ENCODE results near the gene SLC25A20. TPM values are rescaled to one million over a fixed set of nuclear protein-coding genes. Genes with fewer than 3 reads are reported as not detected.

Gene SLC25A20
- total and polyA plus RNA-seq, 2 of the 4 experiments (the other 2 are of a cell fraction) = 23.8 to 27.1 TPM

DNA sequence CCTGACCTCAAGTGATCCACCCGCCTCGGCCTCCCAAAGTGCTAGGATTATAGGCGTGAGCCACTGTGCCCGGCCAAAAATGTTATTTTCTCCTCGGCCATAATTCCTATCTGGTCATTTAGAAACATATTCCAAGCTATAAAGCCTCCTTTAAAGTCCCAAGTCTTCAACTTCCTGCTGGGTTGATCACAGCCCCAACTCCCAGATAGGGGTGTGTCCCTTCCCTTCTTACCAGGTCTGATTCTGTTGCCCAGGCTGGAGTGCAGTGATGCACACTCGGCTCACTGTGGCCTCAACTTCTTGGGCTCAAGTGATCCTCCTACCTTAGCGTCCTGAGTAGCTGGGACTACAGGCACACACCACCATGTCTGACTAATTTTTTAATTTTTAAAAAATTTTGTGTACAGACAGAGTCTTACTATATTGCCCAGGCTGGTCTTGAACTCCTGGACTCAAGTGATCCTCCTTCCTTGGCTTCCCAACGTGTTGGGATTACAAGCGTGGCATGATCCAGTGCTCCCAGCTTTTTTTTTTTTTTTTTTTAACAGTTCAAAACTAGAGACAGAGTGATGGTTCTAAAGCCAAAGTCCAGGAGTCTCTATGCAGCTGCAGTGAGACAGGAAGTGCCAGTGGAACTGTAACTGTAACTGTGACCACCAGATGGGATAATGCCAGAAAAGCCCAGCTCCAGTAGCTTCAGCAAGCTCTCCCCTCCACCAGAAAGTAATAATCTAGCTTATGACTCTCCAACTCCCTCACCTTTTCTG, 42.8 kb downstream of the SLC25A20 start:
- Histone ChIP-seq H3K27ac (ENCODE audit: insufficient read depth, low read length) (no peak overlapping the region), H2AK5ac (ENCODE audit: low read depth, low read length) (no peak overlapping the region), H3K36me3 (ENCODE audit: control insufficient read depth, insufficient read depth, low read length) (peaks cover 11% of the 10 kb centered on the region), H2BK20ac (ENCODE audit: low read depth, low read length) (no peak overlapping the region), H4K8ac (ENCODE audit: low read depth in 2 of 2, low read length in 2 of 2) (no peak overlapping the region), H3K14ac (replicated peaks; ENCODE audit: low read depth, low read length) (no peak overlapping the region), H2AFZ (replicated peaks; ENCODE audit: low read length, poor library complexity) (no peak overlapping the region), H2BK15ac (ENCODE audit: low read depth, low read length) (no peak overlapping the region), H2AK9ac (replicated peaks; ENCODE audit: low read depth, low read length, poor library complexity) (no peak overlapping the region), H4K91ac (ENCODE audit: insufficient read depth, low read depth, low read length) (no peak overlapping the region), H3K9ac (ENCODE audit: low read depth, low read length) (no peak overlapping the region), H3K4me3 (ENCODE audit: insufficient read depth, low read depth, low read length) (no peak overlapping the region), H3K79me1 (ENCODE audit: low read depth in 1 of 2, low read length in 2 of 2) (no peaks in the 10 kb centered on the region), H3K9me1 (ENCODE audit: insufficient read depth, low read length) (peaks cover 3% of the 10 kb centered on the region; the same call in 1 of the 2 replicates), H3K23ac (ENCODE audit: low read depth, low read length) (no peak overlapping the region), H2BK120ac (ENCODE audit: low read depth, low read length) (no peak overlapping the region), H3K4me2 (ENCODE audit: low read depth, low read length) (no peak overlapping the region), H4K5ac (ENCODE audit: low read depth, low read length) (no peak overlapping the region), H2BK5ac (ENCODE audit: low read depth, low read length, poor library complexity, severe bottlenecking) (no peak overlapping the region), H3K4ac (ENCODE audit: low read depth, low read length) (no peak overlapping the region), H3K4me1 (ENCODE audit: control insufficient read depth, insufficient read depth, low read length) (no peaks in the 10 kb centered on the region; the same call in 1 of the 2 replicates), H3K18ac (ENCODE audit: low read depth, low read length) (no peak overlapping the region), H3K56ac (ENCODE audit: extremely low read depth, insufficient read depth, low read length) (no peak overlapping the region), H3K9me3 (ENCODE audit: control insufficient read depth, insufficient read depth, low read length) (no peaks in the 10 kb centered on the region), H3K27me3 (ENCODE audit: control insufficient read depth, insufficient read depth, low read length) (no peaks in the 10 kb centered on the region), H4K20me1 (ENCODE audit: insufficient read depth, low read length) (no peaks in the 10 kb centered on the region)
- intact Hi-C loops (cut with micrococcal nuclease) = no loop called here
- CTCF ChIA-PET = interaction anchor here (0.6 kb wide), 1 partner anchor 1583 kb away, joined by 4 read pairs; no protein-coding TSS in a partner anchor
- DNase-seq (no peak), ATAC-seq (ENCODE audit: low read depth) (no peak)
- BruUV-seq (replicated peaks) = no TSS peak
- 100% methylated on average over 5 of the region's 9 CpGs; no CpG with 5 or more reads in 1 of the 2 experiments for WGBS, 2 experiments (ENCODE audit: extremely low coverage in 2 of 2, insufficient read length in 1 of 2)
- POLR2A ChIA-PET (ENCODE audit: unreplicated experiment) = no interaction called here
- dilution Hi-C loops (cut with HindIII; ENCODE audit: low sequenced_read_pairs, unreplicated experiment) = no loop called here
- in situ Hi-C loops (cut with MboI; ENCODE audit: low sequenced_read_pairs) = no loop called here
- TF ChIP-seq BHLHE40 (IDR thresholded peaks at IDR 0.05; ENCODE audit: low read depth, low read length) (no peak), MAFK (IDR thresholded peaks at IDR 0.05; ENCODE audit: low read depth, low read length) (no peak), MAZ (IDR thresholded peaks at IDR 0.05; ENCODE audit: borderline replicate concordance, low read depth, low read length) (no peak), CHD1 (IDR thresholded peaks at IDR 0.05; ENCODE audit: low read depth, low read length) (no peak)
